Glutamatergic neuron (in vitro differentiated cells): Measurements from ENCODE around the gene CD99. TPM values are rescaled to one million over a fixed set of nuclear protein-coding genes. Genes with fewer than 3 reads are reported as not detected.
A peak's percentile ranks its signal among the peaks of the same experiment; 100 is the strongest.

Source experiments
- DNase-seq: peaks from one replicate; pipeline ENCODE4 v3.0.0; 2022
- H3K27ac Mint-ChIP-seq: one replicate; pipeline ENCODE4 v1.8.0; 2020; ENCODE audit warnings: mild to moderate bottlenecking, mixed read lengths, inconsistent platforms; ENCODE audit not compliant: unreplicated experiment
- H3K27me3 Mint-ChIP-seq: one replicate; pipeline ENCODE4 v1.8.0; 2020; ENCODE audit warnings: mild to moderate bottlenecking, moderate library complexity, mixed read lengths, inconsistent platforms; ENCODE audit not compliant: unreplicated experiment
- H3K36me3 Mint-ChIP-seq: one replicate; pipeline ENCODE4 v1.8.0; 2020; ENCODE audit warnings: mild to moderate bottlenecking, mixed read lengths, inconsistent platforms; ENCODE audit not compliant: unreplicated experiment
- H3K4me1 Mint-ChIP-seq: one replicate; pipeline ENCODE4 v1.8.0; 2020; ENCODE audit warnings: mild to moderate bottlenecking, low read depth, mixed read lengths, inconsistent platforms; ENCODE audit not compliant: unreplicated experiment
- H3K4me3 Mint-ChIP-seq: one replicate; pipeline ENCODE4 v1.8.0; 2020; ENCODE audit warnings: mild to moderate bottlenecking, mixed read lengths, inconsistent platforms; ENCODE audit not compliant: unreplicated experiment
- H3K9me3 Mint-ChIP-seq: one replicate; pipeline ENCODE4 v1.8.0; 2020; ENCODE audit warnings: mild to moderate bottlenecking, moderate library complexity, mixed read lengths, inconsistent platforms; ENCODE audit not compliant: unreplicated experiment
- total RNA-seq: library from RNA; stranded (reverse); fragmentation: NEBNext Ultra II Directional; extraction: Animal tissue kit (Norgen Biotek cat#: 25700); gene quantifications from one replicate; pipeline ENCODE4 v1.2.1, GENCODE V29; 2021; ENCODE audit not compliant: unreplicated experiment
- TF ChIP-seq, protein P1 (sequence below): fragments of 200-600 bp; sonication (generic); IDR thresholded peaks from one replicate; pipeline ENCODE4 v1.5.0; 2021; ENCODE audit not compliant: partially characterized antibody, unreplicated experiment

CD99 gene
- total RNA-seq, 1 donor from 2014 or later: 31.2 TPM

- DNase-seq: no peak
- peaks cover 6% of the 10 kb centered on the region for H3K27me3 Mint-ChIP-seq
- no peak overlapping the region for H3K4me3 Mint-ChIP-seq
- no peaks in the 10 kb centered on the region for H3K36me3 Mint-ChIP-seq
- peaks cover 6% of the 10 kb centered on the region for H3K9me3 Mint-ChIP-seq
- peaks cover 24% of the 10 kb centered on the region for H3K4me1 Mint-ChIP-seq
- TF ChIP-seq, protein P1, sequence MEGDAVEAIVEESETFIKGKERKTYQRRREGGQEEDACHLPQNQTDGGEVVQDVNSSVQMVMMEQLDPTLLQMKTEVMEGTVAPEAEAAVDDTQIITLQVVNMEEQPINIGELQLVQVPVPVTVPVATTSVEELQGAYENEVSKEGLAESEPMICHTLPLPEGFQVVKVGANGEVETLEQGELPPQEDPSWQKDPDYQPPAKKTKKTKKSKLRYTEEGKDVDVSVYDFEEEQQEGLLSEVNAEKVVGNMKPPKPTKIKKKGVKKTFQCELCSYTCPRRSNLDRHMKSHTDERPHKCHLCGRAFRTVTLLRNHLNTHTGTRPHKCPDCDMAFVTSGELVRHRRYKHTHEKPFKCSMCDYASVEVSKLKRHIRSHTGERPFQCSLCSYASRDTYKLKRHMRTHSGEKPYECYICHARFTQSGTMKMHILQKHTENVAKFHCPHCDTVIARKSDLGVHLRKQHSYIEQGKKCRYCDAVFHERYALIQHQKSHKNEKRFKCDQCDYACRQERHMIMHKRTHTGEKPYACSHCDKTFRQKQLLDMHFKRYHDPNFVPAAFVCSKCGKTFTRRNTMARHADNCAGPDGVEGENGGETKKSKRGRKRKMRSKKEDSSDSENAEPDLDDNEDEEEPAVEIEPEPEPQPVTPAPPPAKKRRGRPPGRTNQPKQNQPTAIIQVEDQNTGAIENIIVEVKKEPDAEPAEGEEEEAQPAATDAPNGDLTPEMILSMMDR: no peak
- H3K27ac Mint-ChIP-seq: peak overlapping the region; percentile 45
Observed at GRCh38 chrX:2710041-2710840, 19.1 kb downstream of the CD99 start.

DNA sequence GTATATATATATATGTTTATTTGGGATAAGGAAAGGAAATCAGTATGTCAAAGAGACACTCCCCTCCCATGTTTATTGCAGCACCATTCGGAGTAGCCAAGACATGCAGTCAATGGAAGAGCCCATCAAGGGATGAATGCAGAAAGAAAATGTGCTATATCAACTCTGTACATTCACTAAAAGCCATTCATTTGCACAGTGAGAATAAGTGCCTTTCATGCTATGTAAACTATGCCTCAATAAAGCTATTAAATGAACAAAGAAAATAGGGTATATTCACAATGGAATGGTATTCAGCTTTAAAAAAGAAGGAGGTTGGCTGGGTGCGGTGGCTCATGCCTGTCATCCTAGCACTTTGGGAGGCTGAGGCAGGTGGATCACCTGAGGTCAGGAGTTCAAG is 20.3 kb downstream of the CD99 start:
- H3K27me3 Mint-ChIP-seq: peaks cover 6% of the 10 kb centered on the region
- peaks cover 23% of the 10 kb centered on the region for H3K4me1 Mint-ChIP-seq
- no peak overlapping the region for H3K4me3 Mint-ChIP-seq
- H3K27ac Mint-ChIP-seq: no peak overlapping the region
- no peak for DNase-seq
- no peaks in the 10 kb centered on the region for H3K36me3 Mint-ChIP-seq
- H3K9me3 Mint-ChIP-seq: peaks cover 6% of the 10 kb centered on the region
- TF ChIP-seq, protein P1: no peak

- peaks cover 5% of the 10 kb centered on the region for H3K9me3 Mint-ChIP-seq
- no peaks in the 10 kb centered on the region for H3K36me3 Mint-ChIP-seq
- H3K27ac Mint-ChIP-seq: no peak overlapping the region
- DNase-seq: no peak
- TF ChIP-seq, protein P1: no peak
- peaks cover 4% of the 10 kb centered on the region for H3K27me3 Mint-ChIP-seq
- H3K4me1 Mint-ChIP-seq: peaks cover 17% of the 10 kb centered on the region
- H3K4me3 Mint-ChIP-seq: no peak overlapping the region
Observed at GRCh38 chrX:2712428-2712827, 21.3 kb downstream of the CD99 start.

GRCh38 chrX:2712890-2713840 is 22.1 kb downstream of the CD99 start:
- no peak overlapping the region for H3K4me3 Mint-ChIP-seq
- H3K27me3 Mint-ChIP-seq: peaks cover 4% of the 10 kb centered on the region
- H3K27ac Mint-ChIP-seq: no peak overlapping the region
- H3K9me3 Mint-ChIP-seq: peaks cover 2% of the 10 kb centered on the region
- no peaks in the 10 kb centered on the region for H3K36me3 Mint-ChIP-seq
- TF ChIP-seq, protein P1: no peak
- DNase-seq: no peak
- peaks cover 9% of the 10 kb centered on the region for H3K4me1 Mint-ChIP-seq
